B cell (primary cell): Measurements from ENCODE around the gene GALNT11.

ENCODE experiments used
- EZH2 ChIP-seq: IDR thresholded peaks from 2 replicates; pipeline ENCODE4 v1.6.1; 2012; ENCODE audit warnings: borderline replicate concordance, low read depth, mild to moderate bottlenecking, moderate library complexity, low read length; ENCODE audit not compliant: insufficient read depth, poor library complexity, severe bottlenecking
- TF ChIP-seq, protein P1 (sequence below): fragments of 200-600 bp; IDR thresholded peaks from one replicate; pipeline ENCODE4 v1.8.0; 2022; ENCODE audit warnings: antibody characterized with exemption, mild to moderate bottlenecking

DNA sequence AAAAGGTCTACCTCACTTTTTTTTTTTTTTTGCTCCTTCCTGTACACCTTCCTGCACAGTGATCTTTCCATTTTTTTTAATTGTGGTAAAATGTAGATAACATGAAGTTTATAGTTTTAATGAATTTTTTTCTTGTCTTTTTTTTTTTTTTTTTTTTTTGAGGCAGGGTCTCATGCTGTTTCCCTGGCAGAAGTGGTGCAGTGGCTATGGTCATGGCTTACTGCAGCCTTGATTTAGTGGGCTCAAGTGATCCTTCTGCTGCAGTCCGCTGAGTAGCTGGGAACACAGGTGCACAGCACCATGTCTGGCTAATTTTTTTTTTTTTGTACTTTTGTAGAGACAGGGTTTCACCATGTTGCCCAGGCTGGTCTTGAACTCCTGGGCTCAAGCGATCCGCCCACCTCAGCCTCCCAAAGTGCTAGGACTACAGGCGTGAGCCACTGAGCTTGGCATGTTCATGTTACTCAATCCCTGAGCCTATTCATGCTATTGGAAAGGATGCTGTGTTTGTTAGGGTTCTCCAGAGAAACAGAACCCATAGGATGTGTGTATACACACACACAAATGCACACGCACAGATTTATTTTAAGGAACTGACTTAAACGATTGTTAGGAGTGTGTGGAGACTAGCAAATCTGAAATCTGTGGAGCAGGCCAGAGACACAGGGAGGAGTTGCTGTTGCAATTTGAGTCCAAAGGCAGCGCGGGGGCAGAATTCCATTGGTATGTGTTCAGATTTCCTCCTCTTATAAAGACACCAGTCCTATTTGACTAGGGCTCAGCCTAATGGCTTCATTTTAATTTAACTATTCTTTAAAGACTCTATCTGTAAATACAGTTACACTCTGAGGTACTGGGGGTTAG, 29.1 kb downstream of the GALNT11 start:
- TF ChIP-seq, protein P1, sequence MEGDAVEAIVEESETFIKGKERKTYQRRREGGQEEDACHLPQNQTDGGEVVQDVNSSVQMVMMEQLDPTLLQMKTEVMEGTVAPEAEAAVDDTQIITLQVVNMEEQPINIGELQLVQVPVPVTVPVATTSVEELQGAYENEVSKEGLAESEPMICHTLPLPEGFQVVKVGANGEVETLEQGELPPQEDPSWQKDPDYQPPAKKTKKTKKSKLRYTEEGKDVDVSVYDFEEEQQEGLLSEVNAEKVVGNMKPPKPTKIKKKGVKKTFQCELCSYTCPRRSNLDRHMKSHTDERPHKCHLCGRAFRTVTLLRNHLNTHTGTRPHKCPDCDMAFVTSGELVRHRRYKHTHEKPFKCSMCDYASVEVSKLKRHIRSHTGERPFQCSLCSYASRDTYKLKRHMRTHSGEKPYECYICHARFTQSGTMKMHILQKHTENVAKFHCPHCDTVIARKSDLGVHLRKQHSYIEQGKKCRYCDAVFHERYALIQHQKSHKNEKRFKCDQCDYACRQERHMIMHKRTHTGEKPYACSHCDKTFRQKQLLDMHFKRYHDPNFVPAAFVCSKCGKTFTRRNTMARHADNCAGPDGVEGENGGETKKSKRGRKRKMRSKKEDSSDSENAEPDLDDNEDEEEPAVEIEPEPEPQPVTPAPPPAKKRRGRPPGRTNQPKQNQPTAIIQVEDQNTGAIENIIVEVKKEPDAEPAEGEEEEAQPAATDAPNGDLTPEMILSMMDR, result no peak
- TF ChIP-seq EZH2, result no peak
